HG02970 (cell line): Measurements from ENCODE around the gene RIN3.

Experiments used
- ATAC-seq: cut with Tn5 transposase; IDR thresholded peaks from one replicate; pipeline ENCODE4 v1.9.1; 2021; ENCODE audit warnings: mild to moderate bottlenecking, moderate library complexity, moderate number of reproducible peaks; ENCODE audit not compliant: unreplicated experiment, low FRiP score

The RIN3 gene, protein sequence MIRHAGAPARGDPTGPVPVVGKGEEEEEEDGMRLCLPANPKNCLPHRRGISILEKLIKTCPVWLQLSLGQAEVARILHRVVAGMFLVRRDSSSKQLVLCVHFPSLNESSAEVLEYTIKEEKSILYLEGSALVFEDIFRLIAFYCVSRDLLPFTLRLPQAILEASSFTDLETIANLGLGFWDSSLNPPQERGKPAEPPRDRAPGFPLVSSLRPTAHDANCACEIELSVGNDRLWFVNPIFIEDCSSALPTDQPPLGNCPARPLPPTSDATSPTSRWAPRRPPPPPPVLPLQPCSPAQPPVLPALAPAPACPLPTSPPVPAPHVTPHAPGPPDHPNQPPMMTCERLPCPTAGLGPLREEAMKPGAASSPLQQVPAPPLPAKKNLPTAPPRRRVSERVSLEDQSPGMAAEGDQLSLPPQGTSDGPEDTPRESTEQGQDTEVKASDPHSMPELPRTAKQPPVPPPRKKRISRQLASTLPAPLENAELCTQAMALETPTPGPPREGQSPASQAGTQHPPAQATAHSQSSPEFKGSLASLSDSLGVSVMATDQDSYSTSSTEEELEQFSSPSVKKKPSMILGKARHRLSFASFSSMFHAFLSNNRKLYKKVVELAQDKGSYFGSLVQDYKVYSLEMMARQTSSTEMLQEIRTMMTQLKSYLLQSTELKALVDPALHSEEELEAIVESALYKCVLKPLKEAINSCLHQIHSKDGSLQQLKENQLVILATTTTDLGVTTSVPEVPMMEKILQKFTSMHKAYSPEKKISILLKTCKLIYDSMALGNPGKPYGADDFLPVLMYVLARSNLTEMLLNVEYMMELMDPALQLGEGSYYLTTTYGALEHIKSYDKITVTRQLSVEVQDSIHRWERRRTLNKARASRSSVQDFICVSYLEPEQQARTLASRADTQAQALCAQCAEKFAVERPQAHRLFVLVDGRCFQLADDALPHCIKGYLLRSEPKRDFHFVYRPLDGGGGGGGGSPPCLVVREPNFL

DNA sequence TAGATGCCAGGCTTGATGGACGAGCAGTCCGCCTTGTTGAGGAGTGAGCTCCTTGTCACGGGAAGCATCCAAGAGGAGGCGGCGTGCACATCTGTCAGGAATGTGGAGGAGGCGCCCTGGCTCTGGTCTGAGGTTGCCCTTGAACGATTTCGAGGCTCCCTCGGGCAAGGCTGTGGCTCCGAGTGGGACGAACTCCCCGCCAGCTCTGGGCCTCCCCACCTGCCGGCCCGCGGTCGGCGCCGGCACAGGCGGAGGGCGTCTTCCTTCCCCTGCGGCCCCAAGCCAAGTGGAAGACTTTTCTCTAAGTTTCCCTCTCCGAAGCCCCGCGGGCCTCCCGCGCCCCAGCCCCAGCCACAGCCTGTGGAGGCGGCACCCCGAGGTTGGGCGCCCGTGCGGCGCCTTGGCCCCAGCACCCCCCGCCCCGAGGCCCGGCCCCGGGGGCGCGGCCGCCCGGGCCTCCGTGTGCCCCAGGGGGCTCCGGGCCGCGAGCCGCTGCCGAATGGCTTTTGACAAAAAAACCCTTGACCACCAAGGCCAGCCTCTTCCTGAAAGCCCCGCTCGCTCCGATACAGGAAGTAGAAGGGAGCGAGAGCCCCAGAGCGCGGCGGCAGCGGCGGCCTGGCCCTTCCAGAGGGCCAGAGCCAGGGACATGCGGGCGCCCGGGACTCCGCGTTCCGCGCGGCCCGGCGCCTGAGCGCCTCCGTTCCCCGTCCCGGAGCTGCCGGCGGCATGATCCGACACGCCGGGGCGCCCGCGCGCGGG, at the start of gene RIN3:
Gene RIN3, plus strand, starts transcription at position 578 of the 762 bp plus-strand sequence. Its CDS starts 152 bp downstream, at position 730.
- no peak for ATAC-seq

DNA sequence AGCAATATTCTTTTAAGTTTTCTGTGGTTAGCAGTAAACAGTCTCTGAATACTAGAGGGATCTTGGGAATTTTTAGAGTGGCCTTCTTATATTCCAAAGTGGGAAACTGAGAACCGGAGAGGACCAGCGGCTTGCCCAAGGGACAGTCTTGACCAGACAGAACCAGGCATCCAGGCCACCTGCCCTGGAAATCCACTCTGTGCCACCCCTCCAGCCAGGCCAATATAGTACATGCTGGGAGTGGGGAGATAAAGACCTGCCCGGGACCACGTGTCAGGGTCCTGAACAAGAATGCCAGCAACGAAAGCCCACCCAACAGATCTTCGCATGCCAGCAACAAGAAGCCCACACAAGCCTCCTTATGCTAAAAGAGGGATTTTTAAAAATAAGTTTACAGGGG, 49.4 kb upstream of the RIN3 start:
- ATAC-seq, result no peak

- no peak for ATAC-seq
These were observed 48.9 kb upstream of the RIN3 start for GRCh38 chr14:92464716-92465115.

- no peak for ATAC-seq
These were observed 48.1 kb upstream of the RIN3 start for GRCh38 chr14:92465353-92466055.

GRCh38 chr14:92466059-92466458, 47.5 kb upstream of the RIN3 start:
- no peak for ATAC-seq

DNA sequence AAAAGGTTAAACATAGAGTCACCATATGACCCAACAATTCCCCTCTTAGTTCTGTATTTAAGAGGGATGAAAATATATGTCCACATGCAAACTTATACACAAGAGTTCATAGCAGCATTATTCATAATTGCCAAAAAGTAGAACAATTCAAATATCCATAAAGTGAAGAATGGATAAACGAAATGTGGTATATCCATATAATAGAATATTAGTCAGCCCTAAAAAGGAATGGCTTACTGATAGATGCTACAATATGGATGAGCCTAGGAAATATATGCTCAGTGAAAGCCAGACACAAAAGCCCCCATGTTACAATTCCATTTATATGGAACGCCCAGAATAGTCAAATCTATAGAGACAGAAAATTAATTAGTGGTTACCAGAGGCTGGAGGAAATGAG, 44.1 kb upstream of the RIN3 start:
- ATAC-seq, result no peak

- ATAC-seq, result no peak
These were observed 43.4 kb upstream of the RIN3 start for GRCh38 chr14:92470215-92470614.

- ATAC-seq, result no peak
These were observed 42.8 kb upstream of the RIN3 start for GRCh38 chr14:92470811-92471210.

DNA sequence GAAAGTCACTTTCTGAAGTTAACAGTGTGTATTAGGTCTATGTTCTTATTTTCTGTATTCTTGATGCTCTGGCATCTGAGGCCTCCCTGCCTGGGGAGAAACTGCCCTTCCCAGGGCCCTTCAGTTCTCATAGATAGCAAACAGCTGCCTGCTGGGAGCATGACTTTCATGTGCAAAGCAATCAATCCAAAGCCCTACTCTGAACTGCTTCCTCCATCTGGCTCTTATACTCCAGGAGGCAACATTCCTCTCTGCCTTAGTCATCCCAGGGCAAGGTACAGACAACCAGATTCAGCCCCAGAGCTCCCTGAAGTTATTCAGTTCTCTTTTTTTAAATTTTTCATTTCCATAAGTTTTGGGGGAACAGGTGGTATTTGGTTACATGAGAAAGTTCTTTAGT, 41.7 kb upstream of the RIN3 start:
- no peak for ATAC-seq

DNA sequence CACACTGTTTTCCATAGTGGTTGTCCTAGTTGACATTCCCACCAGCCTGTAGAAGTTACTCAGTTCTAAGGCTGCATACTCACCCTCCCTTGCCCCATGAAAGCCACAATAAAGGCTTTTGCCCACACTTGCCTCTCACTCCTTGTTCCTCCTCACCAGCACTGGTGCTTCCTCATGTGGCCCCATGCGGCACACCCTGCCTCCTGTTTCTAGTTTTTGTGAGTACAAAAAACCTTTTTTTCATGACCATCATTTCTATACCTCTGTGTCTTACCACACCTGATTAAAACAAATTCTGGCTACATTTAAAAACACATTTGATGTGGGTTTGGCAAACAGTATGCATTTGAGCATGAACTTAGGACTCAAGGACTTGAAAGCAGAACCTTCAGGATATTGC, 40.7 kb upstream of the RIN3 start:
- ATAC-seq, result no peak

DNA sequence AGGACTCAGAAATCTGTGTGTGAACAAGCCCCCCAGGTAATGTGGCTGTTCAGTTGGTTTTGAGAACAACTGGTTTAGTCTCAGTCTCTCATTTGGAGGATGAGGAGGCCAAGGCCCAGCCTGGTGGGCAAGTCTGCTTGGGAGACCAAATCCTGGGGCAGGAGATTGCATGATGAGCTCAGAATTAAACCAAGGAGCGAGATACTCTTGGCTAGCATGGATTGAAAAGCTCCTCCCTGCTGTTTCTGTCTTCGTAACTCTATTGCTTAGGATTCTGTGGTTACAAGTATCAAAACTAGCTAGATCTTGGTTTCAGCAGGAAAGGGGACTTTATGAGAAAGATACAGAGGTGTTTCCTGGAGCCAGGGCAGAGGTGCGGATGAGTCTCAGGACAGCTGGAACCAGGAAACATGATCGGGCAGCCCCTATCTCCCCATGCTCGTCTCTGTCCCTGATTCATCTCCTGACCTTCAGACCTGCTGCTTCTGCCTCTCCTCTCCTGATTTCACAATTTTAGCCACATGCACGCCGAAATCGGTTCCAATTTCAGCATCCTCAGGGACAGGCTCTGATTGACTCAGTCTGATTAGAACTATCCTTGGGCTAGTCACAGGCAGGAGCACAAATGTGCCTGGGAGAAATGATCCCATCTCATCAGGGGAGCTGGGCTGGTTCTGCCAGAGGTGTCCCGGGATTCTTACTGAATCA, 40.2 kb upstream of the RIN3 start:
- no peak for ATAC-seq

DNA sequence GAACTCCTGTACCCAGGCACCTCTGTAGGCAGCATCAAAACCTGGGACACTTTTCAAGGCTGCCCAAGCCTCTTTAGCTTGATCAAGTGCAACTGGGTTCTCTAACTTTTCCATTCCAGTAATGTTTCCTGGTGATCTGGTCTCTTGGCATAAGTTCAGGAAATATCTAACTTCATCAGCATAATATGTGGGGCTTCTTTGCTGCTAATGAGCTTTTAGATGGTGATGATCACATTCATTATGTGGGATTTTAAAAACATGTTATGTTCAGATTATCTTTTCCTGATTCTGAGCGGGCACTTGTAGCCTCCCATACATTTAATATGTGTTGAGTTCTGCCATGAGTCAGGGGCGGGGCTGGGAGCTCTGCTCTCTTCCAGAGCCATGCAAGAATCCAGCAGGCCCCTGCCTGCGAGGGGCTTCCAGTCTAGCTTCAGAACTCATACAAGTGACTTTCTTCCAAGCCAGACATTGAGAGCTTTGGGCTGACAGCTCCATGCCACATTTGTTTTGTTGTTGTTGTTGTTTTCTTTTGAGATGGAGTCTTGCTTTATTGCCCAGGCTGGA, 39.5 kb upstream of the RIN3 start:
- ATAC-seq, result no peak

- no peak for ATAC-seq
These were observed 38.5 kb upstream of the RIN3 start for GRCh38 chr14:92475037-92475436.

GRCh38 chr14:92475451-92476187, 38.0 kb upstream of the RIN3 start:
- ATAC-seq, result no peak

GRCh38 chr14:92480856-92481255, 32.7 kb upstream of the RIN3 start:
- ATAC-seq, result no peak

- no peak for ATAC-seq
These were observed 32.2 kb upstream of the RIN3 start for GRCh38 chr14:92481386-92481785.

GRCh38 chr14:92481811-92482555, 31.6 kb upstream of the RIN3 start:
- no peak for ATAC-seq
